ENCODE results near the gene EDAR. TPM values are rescaled to one million over a fixed set of nuclear protein-coding genes. Genes with fewer than 3 reads are reported as not detected.

Gene EDAR
- polyA plus RNA-seq, 1 experiment: not detected

GRCh38 chr2:108906403-108907077 lies 82.5 kb downstream of the EDAR start:
- DNase-seq (ENCODE audit: low read depth): no peak
- ChIA-PET CTCF (interaction anchor here (1.5 to 1.6 kb wide), 2 partner anchors 11 to 23 kb away, joined by 3 to 4 read pairs; no protein-coding TSS in a partner anchor), POLR2A (no interaction called here)
- TF ChIP-seq CTCF (IDR thresholded peaks at IDR 0.05; ENCODE audit: insufficient read depth, low read depth, low read length): no peak
- Histone ChIP-seq H3K36me3 (ENCODE audit: control insufficient read depth, insufficient read depth, low read length) (no peaks in the 10 kb centered on the region), H3K27me3 (ENCODE audit: control insufficient read depth, insufficient read depth, low read length) (no peaks in the 10 kb centered on the region; the same call in 1 of the 2 replicates), H3K4me3 (ENCODE audit: low read depth, low read length) (no peak overlapping the region)

GRCh38 chr2:108905906-108906305 lies 83.1 kb downstream of the EDAR start:
- H3K36me3 ChIP-seq (ENCODE audit: control insufficient read depth, insufficient read depth, low read length): no peaks in the 10 kb centered on the region
- H3K4me3 ChIP-seq (ENCODE audit: low read depth, low read length): no peak overlapping the region
- ChIA-PET POLR2A (no interaction called here), CTCF (interaction anchor here (1.5 to 1.6 kb wide), 2 partner anchors 11 to 23 kb away, joined by 3 to 4 read pairs; no protein-coding TSS in a partner anchor)
- no peaks in the 10 kb centered on the region; the same call in 1 of the 2 replicates for H3K27me3 ChIP-seq (ENCODE audit: control insufficient read depth, insufficient read depth, low read length)
- no peak for TF ChIP-seq CTCF (IDR thresholded peaks at IDR 0.05; ENCODE audit: insufficient read depth, low read depth, low read length)
- no peak for DNase-seq (ENCODE audit: low read depth)

- no peaks in the 10 kb centered on the region; the same call in 1 of the 2 replicates for H3K27me3 ChIP-seq (ENCODE audit: control insufficient read depth, insufficient read depth, low read length)
- H3K4me3 ChIP-seq (ENCODE audit: low read depth, low read length): no peak overlapping the region
- no peak for TF ChIP-seq CTCF (IDR thresholded peaks at IDR 0.05; ENCODE audit: insufficient read depth, low read depth, low read length)
- H3K36me3 ChIP-seq (ENCODE audit: control insufficient read depth, insufficient read depth, low read length): no peaks in the 10 kb centered on the region
- ChIA-PET CTCF (interaction anchor here (1.5 kb wide), 1 partner anchor 24 kb away, joined by 4 read pairs; no protein-coding TSS in a partner anchor), POLR2A (no interaction called here)
- DNase-seq (ENCODE audit: low read depth): no peak
Measured at GRCh38 chr2:108905176-108905575, 83.8 kb downstream of the EDAR start.

GRCh38 chr2:108904680-108905079 lies 84.3 kb downstream of the EDAR start:
- no peak for TF ChIP-seq CTCF (IDR thresholded peaks at IDR 0.05; ENCODE audit: insufficient read depth, low read depth, low read length)
- ChIA-PET POLR2A (no interaction called here), CTCF (interaction anchor here (1.5 kb wide), 1 partner anchor 24 kb away, joined by 4 read pairs; no protein-coding TSS in a partner anchor)
- Histone ChIP-seq H3K36me3 (ENCODE audit: control insufficient read depth, insufficient read depth, low read length) (no peaks in the 10 kb centered on the region), H3K4me3 (ENCODE audit: low read depth, low read length) (no peak overlapping the region), H3K27me3 (ENCODE audit: control insufficient read depth, insufficient read depth, low read length) (no peaks in the 10 kb centered on the region; the same call in 1 of the 2 replicates)
- DNase-seq (ENCODE audit: low read depth): no peak

- no peak for TF ChIP-seq CTCF (IDR thresholded peaks at IDR 0.05; ENCODE audit: insufficient read depth, low read depth, low read length)
- peaks cover 4% of the 10 kb centered on the region for H3K27me3 ChIP-seq (ENCODE audit: control insufficient read depth, insufficient read depth, low read length)
- H3K4me3 ChIP-seq (ENCODE audit: low read depth, low read length): no peak overlapping the region
- ChIA-PET CTCF (no interaction called here), POLR2A (no interaction called here)
- no peak for DNase-seq (ENCODE audit: low read depth)
- no peaks in the 10 kb centered on the region for H3K36me3 ChIP-seq (ENCODE audit: control insufficient read depth, insufficient read depth, low read length)
Measured at GRCh38 chr2:108898315-108899082, 90.5 kb downstream of the EDAR start.

Data from BJ (cell line).